HCT116 (cell line): Measurements from ENCODE around the gene CELSR3. TPM values are rescaled to one million over a fixed set of nuclear protein-coding genes. Genes with fewer than 3 reads are reported as not detected.

Source experiments
- ATAC-seq: fragments of 200-7000 bp; cut with Tn5 transposase; 2 replicates; pipeline ENCODE4 v1.9.1; 2020; ENCODE audit warnings: mild to moderate bottlenecking, moderate library complexity
- BruUV-seq: library from RNA; stranded (reverse); fragments of 400-500 nt; replicated peaks from 2 replicates; lab custom pipeline; 2021; lab: Mats Ljungman, UMichigan
- CTCF ChIA-PET: fragments of 300-600 bp; sonication (Branson Sonifier 250); formaldehyde crosslinking; loops from one replicate; lab custom pipeline; 2021; ENCODE audit warnings: antibody characterized with exemption; lab: Charles Lee
- POLR2A ChIA-PET: fragments of 300-600, 350-600 bp; sonication (Branson Sonifier 250); formaldehyde crosslinking; loops from one replicate; lab custom pipeline; 2021; ENCODE audit warnings: antibody characterized with exemption; lab: Charles Lee
- RAD21 ChIA-PET, 2 experiments: fragments of 300-600 bp; sonication (Branson Sonifier 250); formaldehyde crosslinking; loops; one replicate each; lab custom pipeline; 2023; ENCODE audit warnings: low total read pairs in 2 of 2; ENCODE audit not compliant: uncharacterized antibody in 2 of 2, unreplicated experiment in 2 of 2, low non-redundant PET in 1 of 2; lab: Charles Lee
- DNase-seq: peaks from one replicate; pipeline ENCODE4 v3.0.0-alpha.2; 2010; ENCODE audit warnings: low read depth, low spot score
- H2AFZ ChIP-seq: fragments of 200-600 bp; shearing (Covaris generic), sonication (generic); 2 replicates; pipeline ENCODE4 v1.6.1; 2017; ENCODE audit warnings: low read depth, mixed run types, mixed read lengths, antibody characterized with exemption, low read length; ENCODE audit not compliant: poor library complexity, severe bottlenecking
- H3K27ac ChIP-seq: 2 replicates; pipeline ENCODE4 v1.5.1; 2012; ENCODE audit warnings: low read depth, low read length
- H3K27me3 ChIP-seq: fragments of 200-600 bp; sonication (generic); 2 replicates; pipeline ENCODE4 v1.6.1; 2016; ENCODE audit warnings: mixed run types, low read length, mixed read lengths; ENCODE audit not compliant: insufficient read depth
- H3K36me3 ChIP-seq, 2 experiments: fragments of 200-500 bp in 1 of 2; fragments of 200-600 bp in 1 of 2; sonication (Bioruptor generic) in 1 of 2; sonication (generic) in 1 of 2; 2 replicates each; pipeline versions ENCODE4 v1.5.1 to v1.6.1; 2014 to 2016; ENCODE audit warnings: low read length in 2 of 2, inconsistent platforms in 1 of 2, mixed read lengths in 1 of 2, mixed run types in 1 of 2; ENCODE audit not compliant: insufficient read depth in 2 of 2, control insufficient read depth in 1 of 2
- H3K4me1 ChIP-seq, 2 experiments: fragments of 200-600 bp in 1 of 2; sonication (generic) in 1 of 2; 2 replicates each; pipeline versions ENCODE4 v1.5.1 to v1.6.1; 2012 to 2017; ENCODE audit warnings: low read length in 2 of 2, inconsistent platforms in 1 of 2, mild to moderate bottlenecking in 1 of 2, mixed read lengths in 1 of 2, mixed run types in 1 of 2, moderate library complexity in 1 of 2; ENCODE audit not compliant: insufficient read depth in 2 of 2, control insufficient read depth in 1 of 2
- H3K4me2 ChIP-seq: fragments of 200-600 bp; sonication (generic); 2 replicates; pipeline ENCODE4 v1.6.1; 2017; ENCODE audit warnings: mixed run types, low read length, mixed read lengths
- H3K4me3 ChIP-seq, 2 experiments: fragments of 200-600 bp in 1 of 2; sonication (generic) in 1 of 2; replicated peaks in 1 of 2; 2 replicates each; pipeline ENCODE4 v1.5.1; 2011 to 2016; ENCODE audit warnings: low read length in 2 of 2, control low read depth in 1 of 2, low read depth in 1 of 2, mild to moderate bottlenecking in 1 of 2, mixed read lengths in 1 of 2, mixed run types in 1 of 2
- H3K79me2 ChIP-seq: fragments of 200-600 bp; sonication (generic); 2 replicates; pipeline ENCODE4 v1.6.1; 2017; ENCODE audit warnings: mild to moderate bottlenecking, mixed run types, low read length, moderate library complexity, mixed read lengths; ENCODE audit not compliant: insufficient read depth
- H3K9ac ChIP-seq: fragments of 200-600 bp; sonication (generic); 2 replicates; pipeline ENCODE4 v1.6.1; 2016; ENCODE audit warnings: low read length, mixed read lengths
- H3K9me2 ChIP-seq: fragments of 200-600 bp; sonication (generic), shearing (Covaris generic); 2 replicates; pipeline ENCODE4 v1.6.1; 2017; ENCODE audit warnings: mixed run types, mild to moderate bottlenecking, moderate library complexity; ENCODE audit not compliant: insufficient read depth
- H3K9me3 ChIP-seq, 2 experiments: fragments of 200-500 bp in 1 of 2; fragments of 200-600 bp in 1 of 2; sonication (Bioruptor generic) in 1 of 2; sonication (generic) in 1 of 2; 2 replicates each; pipeline ENCODE4 v1.6.1; 2014 to 2017; ENCODE audit warnings: low read length in 2 of 2, mixed read lengths in 2 of 2, inconsistent platforms in 1 of 2, low read depth in 1 of 2, mild to moderate bottlenecking in 1 of 2, mixed run types in 1 of 2, moderate library complexity in 1 of 2; ENCODE audit not compliant: control insufficient read depth in 1 of 2, insufficient read depth in 1 of 2
- H4K20me1 ChIP-seq: fragments of 200-600 bp; sonication (generic), shearing (Covaris generic); 2 replicates; pipeline ENCODE4 v1.6.1; 2017; ENCODE audit warnings: mixed run types, mild to moderate bottlenecking, moderate library complexity; ENCODE audit not compliant: insufficient read depth
- CBX3 ChIP-seq: IDR thresholded peaks from 2 replicates; pipeline ENCODE4 v1.6.1; 2012; ENCODE audit warnings: low read depth
- CTCF ChIP-seq, 3 experiments: fragments of 200-600 bp in 1 of 3; sonication (generic) in 1 of 3; IDR thresholded peaks in 2 of 3; conservative IDR thresholded peaks in 1 of 3; 2 replicates each; pipeline ENCODE4 v1.5.1; 2012 to 2017; ENCODE audit warnings: low read depth in 2 of 3, low read length in 2 of 3, antibody characterized with exemption in 1 of 3, borderline replicate concordance in 1 of 3, control low read depth in 1 of 3, mild to moderate bottlenecking in 1 of 3, mixed read lengths in 1 of 3, mixed run types in 1 of 3, moderate library complexity in 1 of 3; ENCODE audit not compliant: insufficient read depth in 1 of 3
- EGR1 ChIP-seq: IDR thresholded peaks from 2 replicates; pipeline ENCODE4 v1.6.1; 2012; ENCODE audit warnings: low read depth
- ELF1 ChIP-seq: IDR thresholded peaks from 2 replicates; pipeline ENCODE4 v1.6.1; 2012; ENCODE audit warnings: low read depth, borderline replicate concordance
- EZH2 ChIP-seq: fragments of 200-600 bp; sonication (generic); IDR thresholded peaks from 2 replicates; pipeline ENCODE4 v1.6.1; 2017; ENCODE audit warnings: antibody characterized with exemption, mixed run types
- EZH2phosphoT487 ChIP-seq: fragments of 200-600 bp; IDR thresholded peaks from 2 replicates; pipeline ENCODE4 v1.6.1; 2018; ENCODE audit warnings: antibody characterized with exemption, borderline replicate concordance
- FOSL1 ChIP-seq: IDR thresholded peaks from 2 replicates; pipeline ENCODE4 v1.6.1; 2012; ENCODE audit warnings: low read depth
- JUND ChIP-seq: IDR thresholded peaks from 2 replicates; pipeline ENCODE4 v1.6.1; 2012
- POLR2A ChIP-seq: IDR thresholded peaks from 2 replicates; pipeline ENCODE4 v1.7.0; 2011; ENCODE audit warnings: borderline replicate concordance; ENCODE audit not compliant: insufficient read depth, insufficient read length; ENCODE audit errors: extremely low read depth
- POLR2AphosphoS5 ChIP-seq: IDR thresholded peaks from 2 replicates; pipeline ENCODE4 v1.6.1; 2011; ENCODE audit warnings: mild to moderate bottlenecking, low read depth, low read length, moderate library complexity
- REST ChIP-seq: IDR thresholded peaks from 2 replicates; pipeline ENCODE4 v1.6.1; 2012; ENCODE audit warnings: low read depth
- SIN3A ChIP-seq: IDR thresholded peaks from 2 replicates; pipeline ENCODE4 v1.6.1; 2012; ENCODE audit warnings: low read depth
- SP1 ChIP-seq: IDR thresholded peaks from 2 replicates; pipeline ENCODE4 v1.6.1; 2012; ENCODE audit warnings: low read depth
- YY1 ChIP-seq: IDR thresholded peaks from 2 replicates; pipeline ENCODE4 v1.6.1; 2011; ENCODE audit warnings: low read length, low read depth, moderate library complexity, mild to moderate bottlenecking; ENCODE audit not compliant: insufficient replicate concordance; ENCODE audit errors: extremely low read depth
- ZNF274 ChIP-seq: fragments of 200-500 bp; sonication (Bioruptor generic); IDR thresholded peaks from 2 replicates; pipeline ENCODE4 v1.6.1; 2014; ENCODE audit warnings: mild to moderate bottlenecking, low read depth, low read length, inconsistent platforms
- intact Hi-C: fragments of 100-400 bp; cut with micrococcal nuclease; formaldehyde crosslinking; loops from 2 replicates; pipeline ENCODE4 v1.10.0; 2022
- total RNA-seq: library from RNA; stranded (reverse); gene quantifications from one replicate; pipeline ENCODE4 v1.2.1, GENCODE V29; 2021; ENCODE audit not compliant: unreplicated experiment
- TF ChIP-seq, protein P1 (sequence below): IDR thresholded peaks from 2 replicates; pipeline ENCODE4 v1.6.1; 2012
- TF ChIP-seq, protein P2 (sequence below): IDR thresholded peaks from 2 replicates; pipeline ENCODE4 v1.6.1; 2012

Gene CELSR3
- total RNA-seq, 1 experiment from 2014 or later: 7.8 TPM

DNA sequence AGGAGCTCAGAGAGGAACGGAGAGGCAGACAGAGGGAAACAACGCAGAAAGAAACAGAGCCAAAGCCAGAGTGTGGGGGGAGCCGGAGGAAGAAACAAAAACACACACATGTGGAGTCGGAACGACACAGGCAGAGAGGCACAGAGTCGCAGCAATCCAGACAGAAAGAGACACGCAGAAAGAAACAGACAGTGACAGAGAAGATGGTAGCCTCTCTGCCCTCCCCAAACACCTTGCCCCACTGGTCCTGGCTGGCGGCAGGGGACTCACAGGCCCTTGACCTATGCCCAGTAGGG is 21.3 kb upstream of the CELSR3 start:
- Histone ChIP-seq H3K4me2 (peak overlapping the region; percentile 93), H3K79me2 (peaks cover 31% of the 10 kb centered on the region), H3K9ac (peak overlapping the region; percentile 89), H3K4me1 (peaks cover 13 to 29% of the 10 kb centered on the region in 2 experiments), H3K36me3 (peaks cover 24 to 43% of the 10 kb centered on the region in 2 experiments), H3K27me3 (no peaks in the 10 kb centered on the region), H3K9me2 (no peaks in the 10 kb centered on the region), H3K27ac (no peak overlapping the region), H3K4me3 (peak overlapping the region; percentile 77 to 96), H3K9me3 (no peaks in the 10 kb centered on the region), H4K20me1 (no peaks in the 10 kb centered on the region), H2AFZ (no peak overlapping the region)
- ATAC-seq (no peak), DNase-seq (no peak)
- CTCF ChIA-PET: interaction anchor here (1.3 kb wide), 1 partner anchor 21 kb away, joined by 3 read pairs; the partner anchor contains the start of gene CELSR3
- intact Hi-C loops: no loop called here
- no peak for TF ChIP-seq SIN3A
- TF ChIP-seq EZH2: no peak
- no peak for TF ChIP-seq ELF1
- TF ChIP-seq, protein P1, sequence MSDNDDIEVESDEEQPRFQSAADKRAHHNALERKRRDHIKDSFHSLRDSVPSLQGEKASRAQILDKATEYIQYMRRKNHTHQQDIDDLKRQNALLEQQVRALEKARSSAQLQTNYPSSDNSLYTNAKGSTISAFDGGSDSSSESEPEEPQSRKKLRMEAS: no peak
- TF ChIP-seq CTCF (IDR thresholded peaks at IDR 0.05 in 2 of 3, conservative IDR thresholded peaks at IDR 0.05 in 1 of 3; ENCODE audit: borderline replicate concordance in 1 of 3, insufficient read depth in 1 of 3, low read depth in 2 of 3, low read length in 2 of 3): no peak
- no peak for TF ChIP-seq POLR2A
- TF ChIP-seq CBX3: no peak
- TF ChIP-seq, protein P2, sequence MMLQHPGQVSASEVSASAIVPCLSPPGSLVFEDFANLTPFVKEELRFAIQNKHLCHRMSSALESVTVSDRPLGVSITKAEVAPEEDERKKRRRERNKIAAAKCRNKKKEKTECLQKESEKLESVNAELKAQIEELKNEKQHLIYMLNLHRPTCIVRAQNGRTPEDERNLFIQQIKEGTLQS: no peak
- no peak for TF ChIP-seq POLR2AphosphoS5
- TF ChIP-seq EGR1: no peak
- TF ChIP-seq FOSL1: no peak
- no peak for TF ChIP-seq EZH2phosphoT487
- no peak for TF ChIP-seq SP1
- TF ChIP-seq JUND: no peak
- no peak for TF ChIP-seq REST
- TF ChIP-seq YY1: no peak
- no peak for TF ChIP-seq ZNF274
- POLR2A ChIA-PET: interaction anchor here (1.0 kb wide), 1 partner anchor 20 kb away, joined by 4 read pairs; no protein-coding TSS in a partner anchor
- RAD21 ChIA-PET: no interaction called here
- no TSS peak for BruUV-seq
